Loucy (cell line): ENCODE data around the gene CKS1B.
A peak's percentile ranks its signal among the peaks of the same experiment; 100 is the strongest.

Source experiments
- H2AFZ ChIP-seq: fragments of 200-600 bp; sonication (generic); 2 replicates; pipeline ENCODE4 v1.6.0; 2016; ENCODE audit warnings: antibody characterized with exemption, mild to moderate bottlenecking, low read length, moderate library complexity
- H3F3A ChIP-seq: fragments of 200-600 bp; 2 replicates; pipeline ENCODE4 v1.6.0; 2016; ENCODE audit warnings: antibody characterized with exemption, low read depth, mild to moderate bottlenecking
- H3K27me3 ChIP-seq: fragments of 200-600 bp; sonication (generic); 2 replicates; pipeline ENCODE4 v1.6.1; 2014; ENCODE audit warnings: low read length, mild to moderate bottlenecking; ENCODE audit not compliant: insufficient read depth, poor library complexity, severe bottlenecking
- H3K36me3 ChIP-seq: fragments of 200-600 bp; sonication (generic); 2 replicates; pipeline ENCODE4 v1.6.1; 2016; ENCODE audit warnings: low read length; ENCODE audit not compliant: insufficient read depth
- H3K4me1 ChIP-seq: fragments of 200-600 bp; sonication (generic); 2 replicates; pipeline ENCODE4 v1.5.1; 2014; ENCODE audit warnings: low read length, mild to moderate bottlenecking; ENCODE audit not compliant: insufficient read depth, poor library complexity, severe bottlenecking
- H3K4me2 ChIP-seq: fragments of 200-600 bp; sonication (generic); 2 replicates; pipeline ENCODE4 v1.6.0; 2014; ENCODE audit warnings: antibody characterized with exemption, low read length, low read depth, mild to moderate bottlenecking; ENCODE audit not compliant: poor library complexity, severe bottlenecking
- H3K4me3 ChIP-seq: fragments of 200-600 bp; sonication (generic); 2 replicates; pipeline ENCODE4 v1.5.1; 2014; ENCODE audit warnings: low read length, mild to moderate bottlenecking, mixed read lengths; ENCODE audit not compliant: poor library complexity, severe bottlenecking
- H3K79me2 ChIP-seq: fragments of 200-600 bp; sonication (generic); 2 replicates; pipeline ENCODE4 v1.6.1; 2014; ENCODE audit warnings: low read length; ENCODE audit not compliant: insufficient read depth
- H3K9ac ChIP-seq: fragments of 200-600 bp; sonication (generic); 2 replicates; pipeline ENCODE4 v1.6.0; 2014; ENCODE audit warnings: mild to moderate bottlenecking, low read depth, low read length, moderate library complexity; ENCODE audit not compliant: poor library complexity, severe bottlenecking
- H3K9me2 ChIP-seq: fragments of 200-600 bp; sonication (generic); replicated peaks from 2 replicates; pipeline ENCODE4 v1.6.1; 2016; ENCODE audit warnings: low read depth, low read length, mixed read lengths
- H3K9me3 ChIP-seq: fragments of 200-600 bp; sonication (generic); 2 replicates; pipeline ENCODE4 v1.6.1; 2014; ENCODE audit warnings: mild to moderate bottlenecking, antibody characterized with exemption, low read length, low read depth; ENCODE audit not compliant: insufficient read depth
- H4K20me1 ChIP-seq: fragments of 200-600 bp; sonication (generic); 2 replicates; pipeline ENCODE4 v1.6.0; 2014; ENCODE audit warnings: antibody characterized with exemption, low read length, mild to moderate bottlenecking; ENCODE audit not compliant: insufficient read depth, poor library complexity, severe bottlenecking
- CTCF ChIP-seq: fragments of 200-600 bp; sonication (generic); conservative IDR thresholded peaks from 2 replicates; pipeline ENCODE4 v1.5.1; 2014; ENCODE audit warnings: mild to moderate bottlenecking, antibody characterized with exemption, low read length
- EZH2phosphoT487 ChIP-seq: fragments of 200-600 bp; IDR thresholded peaks from 2 replicates; pipeline ENCODE4 v1.6.1; 2018; ENCODE audit warnings: antibody characterized with exemption, mild to moderate bottlenecking, moderate library complexity, borderline replicate concordance

CKS1B gene

GRCh38 chr1:155017946-155018316 lies 43.5 kb downstream of the CKS1B start:
- Histone ChIP-seq H3K27me3 (no peaks in the 10 kb centered on the region), H2AFZ (peak overlapping the region; percentile 36; the same call in 1 of the 2 replicates), H3K79me2 (no peaks in the 10 kb centered on the region), H4K20me1 (no peaks in the 10 kb centered on the region), H3K4me2 (peak overlapping the region; percentile 85), H3K9me2 (no peaks in the 10 kb centered on the region), H3K9me3 (no peaks in the 10 kb centered on the region), H3K36me3 (no peaks in the 10 kb centered on the region), H3F3A (no peaks in the 10 kb centered on the region), H3K4me3 (peak overlapping the region; percentile 59), H3K4me1 (peaks cover 20% of the 10 kb centered on the region), H3K9ac (peak overlapping the region; percentile 60)
- TF ChIP-seq EZH2phosphoT487 (no peak), CTCF (no peak)

- H3K4me1 ChIP-seq, result peaks cover 13% of the 10 kb centered on the region
- H3K9me3 ChIP-seq, result no peaks in the 10 kb centered on the region
- no peak overlapping the region for H3K4me2 ChIP-seq
- no peaks in the 10 kb centered on the region for H3K79me2 ChIP-seq
- H3K9ac ChIP-seq, result no peak overlapping the region
- no peaks in the 10 kb centered on the region for H3K9me2 ChIP-seq
- no peaks in the 10 kb centered on the region for H4K20me1 ChIP-seq
- no peaks in the 10 kb centered on the region for H3K36me3 ChIP-seq
- H3F3A ChIP-seq, result no peaks in the 10 kb centered on the region
- TF ChIP-seq CTCF, result no peak
- TF ChIP-seq EZH2phosphoT487, result no peak
- no peak overlapping the region for H2AFZ ChIP-seq
- no peaks in the 10 kb centered on the region for H3K27me3 ChIP-seq
- no peak overlapping the region for H3K4me3 ChIP-seq
These were observed 44.3 kb downstream of the CKS1B start for GRCh38 chr1:155018617-155019348.

GRCh38 chr1:155019377-155020245 lies 45.1 kb downstream of the CKS1B start:
- no peaks in the 10 kb centered on the region for H3K79me2 ChIP-seq
- H3K27me3 ChIP-seq, result no peaks in the 10 kb centered on the region
- H3F3A ChIP-seq, result no peaks in the 10 kb centered on the region
- TF ChIP-seq CTCF (no peak), EZH2phosphoT487 (no peak)
- H3K4me1 ChIP-seq, result peaks cover 6% of the 10 kb centered on the region
- H3K9me3 ChIP-seq, result no peaks in the 10 kb centered on the region
- no peak overlapping the region for H3K4me2 ChIP-seq
- H2AFZ ChIP-seq, result no peak overlapping the region
- H3K9ac ChIP-seq, result no peak overlapping the region
- no peaks in the 10 kb centered on the region for H3K36me3 ChIP-seq
- no peak overlapping the region for H3K4me3 ChIP-seq
- no peaks in the 10 kb centered on the region for H4K20me1 ChIP-seq
- H3K9me2 ChIP-seq, result no peaks in the 10 kb centered on the region
